Lung (tissue), 12 donors: Measurements from ENCODE around the gene HOTAIR. TPM values are rescaled to one million over a fixed set of nuclear protein-coding genes. Genes with fewer than 3 reads are reported as not detected.

ENCODE experiments used
- ATAC-seq: fragments of 200-7000 bp; cut with Tn5 transposase; one replicate; pipeline ENCODE4 v1.9.1; 2020; ENCODE audit warnings: moderate number of reproducible peaks; ENCODE audit not compliant: insufficient read depth, low FRiP score
- DNase-seq, 3 donors: peaks; one replicate each; pipeline ENCODE4 v3.0.0-alpha.2; 2013 to 2017
- H3K27ac ChIP-seq, 2 donors: one replicate each; pipeline ENCODE4 v1.5.1; 2013; ENCODE audit warnings: mild to moderate bottlenecking in 2 of 2, moderate library complexity in 2 of 2, control low read depth in 1 of 2, inconsistent platforms in 1 of 2, low read depth in 1 of 2, low read length in 1 of 2
- H3K27me3 ChIP-seq, 3 donors: one replicate each; pipeline ENCODE4 v1.5.1; 2013; ENCODE audit warnings: low read length in 2 of 3; ENCODE audit not compliant: control insufficient read depth in 3 of 3, insufficient read depth in 3 of 3
- H3K36me3 ChIP-seq, 4 donors: one replicate each; pipeline ENCODE4 v1.5.1; 2013; ENCODE audit warnings: low read length in 4 of 4, mild to moderate bottlenecking in 1 of 4, moderate library complexity in 1 of 4; ENCODE audit not compliant: control insufficient read depth in 4 of 4, insufficient read depth in 4 of 4
- H3K4me1 ChIP-seq, 5 donors: one replicate each; pipeline ENCODE4 v1.5.1; 2013; ENCODE audit warnings: low read length in 5 of 5, mild to moderate bottlenecking in 2 of 5, moderate library complexity in 1 of 5; ENCODE audit not compliant: control insufficient read depth in 5 of 5, insufficient read depth in 5 of 5
- H3K4me3 ChIP-seq: one replicate; pipeline ENCODE4 v1.5.1; 2013; ENCODE audit warnings: mild to moderate bottlenecking, control low read depth, moderate library complexity
- H3K9ac ChIP-seq, 2 donors: one replicate each; pipeline ENCODE4 v1.5.1; 2013; ENCODE audit warnings: low read length in 2 of 2, control low read depth in 1 of 2; ENCODE audit not compliant: insufficient read depth in 1 of 2
- H3K9me3 ChIP-seq, 4 donors: one replicate each; pipeline ENCODE4 v1.5.1; 2013; ENCODE audit warnings: low read length in 3 of 4, mild to moderate bottlenecking in 1 of 4, moderate library complexity in 1 of 4; ENCODE audit not compliant: control insufficient read depth in 4 of 4, insufficient read depth in 3 of 4
- CTCF ChIP-seq: IDR thresholded peaks from 2 replicates; pipeline ENCODE4 v1.5.1; 2012; ENCODE audit warnings: mild to moderate bottlenecking; ENCODE audit errors: control extremely low read depth, extremely low read depth
- WGBS, 2 donors: extraction: QIAGEN DNeasy Blood & Tissue Kit; methylation state at CpG; one replicate each; pipeline ENCODE4 v1.1.7; 2013; 5-methylcytosine and 5-hydroxymethylcytosine counted together
- polyA plus RNA-seq, 2 donors: library from polyadenylated mRNA; stranded (reverse); fragments of 200-250 nt; gene quantifications; one replicate each; pipeline ENCODE4 v1.2.1, GENCODE V29; 2013
- total RNA-seq, 2 donors: library from RNA; depleted of rRNA in 1 of 2; stranded (reverse); fragments of >200 nt in 1 of 2; gene quantifications; one replicate each; pipeline ENCODE4 v1.2.1, GENCODE V29; 2014 to 2021
- donor health status: control.
- donor health status: control.
- donor health status: Bipolar disorder and iron deficiency.
- donor health status: healthy.
- donor health status: DM: yes; HTN: yes; CAD: no.

The HOTAIR gene
- total and polyA plus RNA-seq, 4 donors, result 0.15 TPM; not detected in 3

- no peak overlapping the region for H3K4me3 ChIP-seq
- peaks cover 20 to 95% (median 91%) of the 10 kb centered on the region in 3 donors for H3K27me3 ChIP-seq
- H3K27ac ChIP-seq, result no peak overlapping the region
- WGBS, 2 donors, result 16 to 17% methylated on average over 2 of the region's 2 CpGs
- no peak overlapping the region for H3K9ac ChIP-seq
- peaks cover 0 to 2% (median 0%) of the 10 kb centered on the region in 4 donors for H3K9me3 ChIP-seq
- DNase-seq (peak in 1 of 3 donors; percentile 3), ATAC-seq (no peak)
- H3K36me3 ChIP-seq, result no peaks in the 10 kb centered on the region
- H3K4me1 ChIP-seq, result peaks cover 0 to 3% (median 0%) of the 10 kb centered on the region in 5 donors
- TF ChIP-seq CTCF, result no peak
These were observed 32.2 kb downstream of the HOTAIR start for GRCh38 chr12:53942467-53942997.

GRCh38 chr12:53941750-53942149 is 33.0 kb downstream of the HOTAIR start:
- Histone ChIP-seq H3K27me3 (peaks cover 20 to 95% (median 91%) of the 10 kb centered on the region in 3 donors), H3K27ac (no peak overlapping the region)
- no peak for ATAC-seq

GRCh38 chr12:53941187-53941586 is 33.6 kb downstream of the HOTAIR start:
- no peak overlapping the region for H3K27ac ChIP-seq
- DNase-seq, result no peak
- peaks cover 20 to 95% (median 90%) of the 10 kb centered on the region in 3 donors for H3K27me3 ChIP-seq
- no peaks in the 10 kb centered on the region for H3K36me3 ChIP-seq
- H3K9me3 ChIP-seq, result peaks cover 0 to 7% (median 0%) of the 10 kb centered on the region in 4 donors
- TF ChIP-seq CTCF, result no peak
- H3K4me1 ChIP-seq, result peaks cover 0 to 3% (median 0%) of the 10 kb centered on the region in 5 donors
- H3K4me3 ChIP-seq, result no peak overlapping the region
- no peak overlapping the region for H3K9ac ChIP-seq
- ATAC-seq, result no peak

More at GRCh38 chr12:53941750-53942149, 33.0 kb downstream of the HOTAIR start:
- WGBS, 2 donors, result 10 to 16% methylated on average over 5 of the region's 5 CpGs
- peaks cover 0 to 7% (median 0%) of the 10 kb centered on the region in 4 donors for H3K9me3 ChIP-seq
- DNase-seq, result no peak
- no peak overlapping the region for H3K9ac ChIP-seq
- TF ChIP-seq CTCF, result no peak
- no peak overlapping the region for H3K4me3 ChIP-seq
- no peaks in the 10 kb centered on the region for H3K36me3 ChIP-seq
- H3K4me1 ChIP-seq, result peaks cover 0 to 3% (median 0%) of the 10 kb centered on the region in 5 donors
